HUDEP-2 (cell line): Measurements from ENCODE around the gene ZCCHC2.

Source experiments
- DNase-seq, 76 experiments: peaks; one replicate each; lab custom pipeline; 2025; ENCODE audit not compliant: unreplicated experiment in 76 of 76; lab: John Stamatoyannopoulos, UW

Gene ZCCHC2

GRCh38 chr18:62605685-62606084 is 82.9 kb downstream of the ZCCHC2 start:
- DNase-seq = no peak

- no peak for DNase-seq
Measured at GRCh38 chr18:62606106-62606505, 83.3 kb downstream of the ZCCHC2 start.

GRCh38 chr18:62607302-62607701 is 84.5 kb downstream of the ZCCHC2 start:
- DNase-seq = no peak

GRCh38 chr18:62607708-62608428 is 85.0 kb downstream of the ZCCHC2 start:
- DNase-seq = no peak

- no peak for DNase-seq
Measured at GRCh38 chr18:62609764-62610163, 86.9 kb downstream of the ZCCHC2 start.

- no peak for DNase-seq
Measured at GRCh38 chr18:62610351-62610700, 87.5 kb downstream of the ZCCHC2 start.

- DNase-seq = no peak
Measured at GRCh38 chr18:62610701-62611411, 88.0 kb downstream of the ZCCHC2 start.

GRCh38 chr18:62611453-62612288 is 88.8 kb downstream of the ZCCHC2 start:
- no peak for DNase-seq

- no peak for DNase-seq
Measured at GRCh38 chr18:62612289-62612645, 89.4 kb downstream of the ZCCHC2 start.

- no peak for DNase-seq
Measured at GRCh38 chr18:62612776-62613175, 90.0 kb downstream of the ZCCHC2 start.

GRCh38 chr18:62614494-62614893 is 91.7 kb downstream of the ZCCHC2 start:
- no peak for DNase-seq

GRCh38 chr18:62616331-62616805 is 93.5 kb downstream of the ZCCHC2 start:
- DNase-seq = no peak

GRCh38 chr18:62617793-62618591 is 95.2 kb downstream of the ZCCHC2 start:
- DNase-seq = no peak

- no peak for DNase-seq
Measured at GRCh38 chr18:62618735-62619134, 95.9 kb downstream of the ZCCHC2 start.

- no peak for DNase-seq
Measured at GRCh38 chr18:62621546-62621945, 98.7 kb downstream of the ZCCHC2 start.

- no peak for DNase-seq
Measured at GRCh38 chr18:62625019-62625418, 102.2 kb downstream of the ZCCHC2 start.
